Body of pancreas (tissue), 4 donors: Measurements from ENCODE around the gene DDA1. TPM values are rescaled to one million over a fixed set of nuclear protein-coding genes. Genes with fewer than 3 reads are reported as not detected.
A peak's percentile ranks its signal among the peaks of the same experiment; 100 is the strongest.

Experiments
- ATAC-seq: fragments of 150-250 bp; one replicate; pipeline ENCODE4 v1.9.1; 2016
- DNase-seq, 4 donors: peaks; one replicate each; pipeline ENCODE4 v3.0.0-alpha.2; 2019
- H3K27ac ChIP-seq, 4 donors: fragments of 200-600 bp; sonication (generic); 1 replicate in 3 of 4; 2 replicates in 1 of 4; pipeline versions ENCODE4 v1.5.1 to v1.6.1; 2016 to 2019; ENCODE audit warnings: mild to moderate bottlenecking in 1 of 4, mixed read lengths in 1 of 4, moderate library complexity in 1 of 4
- H3K27me3 ChIP-seq, 2 donors: fragments of 200-600 bp; sonication (generic); one replicate each; pipeline ENCODE4 v1.6.0; 2016; ENCODE audit warnings: mild to moderate bottlenecking in 1 of 2
- H3K36me3 ChIP-seq, 2 donors: fragments of 200-600 bp; sonication (generic); replicated peaks in 1 of 2; 2 replicates each; pipeline ENCODE4 v1.5.1; 2016; ENCODE audit warnings: low read depth in 2 of 2; ENCODE audit not compliant: insufficient read depth in 1 of 2
- H3K4me1 ChIP-seq: fragments of 200-600 bp; sonication (generic); one replicate; pipeline ENCODE4 v1.6.0; 2016
- H3K4me3 ChIP-seq, 2 donors: fragments of 200-600 bp; sonication (generic); 1 replicate in 1 of 2; 2 replicates in 1 of 2; pipeline ENCODE4 v1.5.1; 2016 to 2019
- H3K9me3 ChIP-seq, 3 donors: fragments of 200-600 bp; sonication (generic); 1 replicate in 2 of 3; 2 replicates in 1 of 3; pipeline ENCODE4 v1.5.1; 2016
- POLR2A ChIP-seq, 3 donors: fragments of 450-650 bp; IDR thresholded peaks; one replicate each; pipeline ENCODE4 v1.6.1; 2016; ENCODE audit warnings: antibody characterized with exemption in 3 of 3, mild to moderate bottlenecking in 2 of 3
- WGBS, 2 donors: methylation state at CpG; one replicate each; pipeline ENCODE4 v1.1.5; 2017; 5-methylcytosine and 5-hydroxymethylcytosine counted together
- intact Hi-C: fragments of 100-400 bp; cut with DNase I; formaldehyde crosslinking; loops from one replicate; pipeline ENCODE4 v1.15.1; 2023
- total RNA-seq, 2 donors: library from RNA; depleted of rRNA; stranded (reverse); fragments of >200 nt; gene quantifications; one replicate each; pipeline ENCODE4 v1.1.0, GENCODE V29; 2016
- TF ChIP-seq, protein P1 (sequence below), 7 experiments: fragments of 450-650 bp in 4 of 7; fragments of 200-600 bp in 3 of 7; sonication (generic) in 3 of 7; IDR thresholded peaks; one replicate each; pipeline ENCODE4 v1.5.1; 2016 to 2019; ENCODE audit warnings: antibody characterized with exemption in 7 of 7

DDA1 gene
- total RNA-seq, 2 donors from 2014 or later = 3.3 to 6.2 TPM

DNA sequence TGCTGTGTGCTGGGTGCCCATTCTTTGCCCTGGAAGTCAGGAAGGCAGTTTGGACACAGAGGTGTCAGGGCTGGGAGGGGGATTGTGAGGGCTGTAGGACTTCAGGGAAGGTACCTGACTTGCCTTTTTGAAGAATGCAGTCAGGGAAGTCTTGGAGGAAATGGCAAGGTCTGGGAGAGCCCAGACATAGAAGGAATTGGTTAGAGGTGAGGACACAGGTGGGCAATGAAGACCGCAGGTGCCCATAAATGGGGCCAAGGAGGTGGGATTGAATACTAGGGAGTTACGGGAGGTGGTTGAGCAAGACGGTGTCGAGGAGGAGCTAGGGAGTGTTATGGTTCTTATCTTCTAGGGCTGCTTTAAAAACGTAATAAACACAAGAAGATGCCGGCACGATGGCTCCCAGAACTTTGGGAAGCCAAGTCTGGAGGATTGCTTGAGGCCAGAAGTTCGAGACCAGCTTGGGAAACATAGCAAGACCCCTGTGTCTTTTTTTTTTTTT is 1.4 kb upstream of the DDA1 start:
- Histone ChIP-seq H3K9me3 (no peaks in the 10 kb centered on the region), H3K27ac (no peak overlapping the region), H3K36me3 (no peaks in the 10 kb centered on the region), H3K4me1 (peaks cover 69% of the 10 kb centered on the region), H3K4me3 (no peak overlapping the region), H3K27me3 (no peaks in the 10 kb centered on the region)
- no peak for DNase-seq
- intact Hi-C loops = no loop called here
- no peak for ATAC-seq
- 83 to 86% methylated on average over 8 of the region's 8 CpGs for WGBS, 2 donors
- no peak for TF ChIP-seq POLR2A (IDR thresholded peaks at IDR 0.05)
- TF ChIP-seq, protein P1, sequence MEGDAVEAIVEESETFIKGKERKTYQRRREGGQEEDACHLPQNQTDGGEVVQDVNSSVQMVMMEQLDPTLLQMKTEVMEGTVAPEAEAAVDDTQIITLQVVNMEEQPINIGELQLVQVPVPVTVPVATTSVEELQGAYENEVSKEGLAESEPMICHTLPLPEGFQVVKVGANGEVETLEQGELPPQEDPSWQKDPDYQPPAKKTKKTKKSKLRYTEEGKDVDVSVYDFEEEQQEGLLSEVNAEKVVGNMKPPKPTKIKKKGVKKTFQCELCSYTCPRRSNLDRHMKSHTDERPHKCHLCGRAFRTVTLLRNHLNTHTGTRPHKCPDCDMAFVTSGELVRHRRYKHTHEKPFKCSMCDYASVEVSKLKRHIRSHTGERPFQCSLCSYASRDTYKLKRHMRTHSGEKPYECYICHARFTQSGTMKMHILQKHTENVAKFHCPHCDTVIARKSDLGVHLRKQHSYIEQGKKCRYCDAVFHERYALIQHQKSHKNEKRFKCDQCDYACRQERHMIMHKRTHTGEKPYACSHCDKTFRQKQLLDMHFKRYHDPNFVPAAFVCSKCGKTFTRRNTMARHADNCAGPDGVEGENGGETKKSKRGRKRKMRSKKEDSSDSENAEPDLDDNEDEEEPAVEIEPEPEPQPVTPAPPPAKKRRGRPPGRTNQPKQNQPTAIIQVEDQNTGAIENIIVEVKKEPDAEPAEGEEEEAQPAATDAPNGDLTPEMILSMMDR (IDR thresholded peaks at IDR 0.05) = no peak

GRCh38 chr19:17309965-17310461 is 650 bp downstream of the DDA1 start:
- peaks cover 52% of the 10 kb centered on the region for H3K4me1 ChIP-seq
- H3K36me3 ChIP-seq = peaks cover 0 to 4% of the 10 kb centered on the region in 2 donors
- WGBS, 2 donors = 6 to 7% methylated on average over 5 to 23 of the region's 23 CpGs
- ATAC-seq (no peak), DNase-seq (no peak)
- intact Hi-C loops = no loop called here
- peak overlapping the region; percentile 57 to 90 for H3K4me3 ChIP-seq
- TF ChIP-seq, protein P1 (IDR thresholded peaks at IDR 0.05) = no peak
- TF ChIP-seq POLR2A (IDR thresholded peaks at IDR 0.05) = no peak
- H3K27me3 ChIP-seq = no peaks in the 10 kb centered on the region
- H3K9me3 ChIP-seq = no peaks in the 10 kb centered on the region
- H3K27ac ChIP-seq = peak overlapping the region in 3 of 4 donors; percentile 39 to 76 (median 68)

DNA sequence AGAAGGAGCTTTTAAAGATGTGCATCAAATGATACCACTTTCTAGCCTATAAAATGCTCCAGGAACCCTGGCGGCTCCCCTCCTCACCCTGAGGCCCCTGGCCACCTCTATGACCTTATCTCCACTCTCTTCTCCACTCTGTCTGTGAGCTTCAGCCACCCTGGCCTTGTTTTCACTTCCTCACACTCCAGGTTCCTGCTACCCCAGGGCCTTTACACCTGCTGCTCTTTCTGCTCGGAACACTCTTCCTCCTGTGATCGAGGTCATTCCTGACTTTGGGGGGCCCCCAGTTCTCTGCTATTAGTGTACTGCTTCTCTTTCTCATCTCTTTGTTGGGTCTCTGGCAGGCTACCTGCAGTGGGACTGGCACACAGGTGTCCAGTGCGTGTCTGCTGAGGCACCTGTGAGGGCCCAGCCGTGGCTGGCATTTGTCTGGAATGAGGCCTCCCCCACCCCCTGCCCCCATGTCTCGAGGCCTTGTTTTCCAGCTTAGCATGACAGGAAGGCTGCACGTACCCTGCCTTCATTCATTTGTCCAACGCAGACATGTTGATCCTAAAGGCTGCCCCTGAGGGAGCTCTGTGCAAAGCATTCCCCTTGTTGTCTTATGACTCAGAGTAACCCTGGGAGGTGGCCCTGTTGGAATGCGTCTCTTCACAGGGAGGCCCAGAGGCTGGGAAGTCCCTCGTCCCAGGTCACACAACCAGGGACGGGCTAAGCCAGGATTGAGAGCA is 2.3 kb downstream of the DDA1 start:
- Histone ChIP-seq H3K27ac (peak overlapping the region in 2 of 4 donors; percentile 61 to 70), H3K4me3 (no peak overlapping the region), H3K4me1 (peaks cover 41% of the 10 kb centered on the region), H3K9me3 (no peaks in the 10 kb centered on the region), H3K27me3 (no peaks in the 10 kb centered on the region), H3K36me3 (peaks cover 0 to 4% of the 10 kb centered on the region in 2 donors)
- intact Hi-C loops = no loop called here
- ATAC-seq = peak; percentile 18
- no peak for TF ChIP-seq POLR2A (IDR thresholded peaks at IDR 0.05)
- peak in 2 of 4 donors; percentile 16 to 45 for DNase-seq
- WGBS, 2 donors = 63 to 70% methylated on average over 10 to 11 of the region's 11 CpGs

- intact Hi-C loops = no loop called here
- ATAC-seq (no peak), DNase-seq (no peak)
- Histone ChIP-seq H3K4me1 (peaks cover 34% of the 10 kb centered on the region), H3K27ac (peak overlapping the region in 2 of 4 donors; percentile 61 to 70), H3K4me3 (no peak overlapping the region), H3K27me3 (no peaks in the 10 kb centered on the region), H3K9me3 (no peaks in the 10 kb centered on the region), H3K36me3 (peaks cover 0 to 4% of the 10 kb centered on the region in 2 donors)
- 79 to 82% methylated on average over 10 to 20 of the region's 20 CpGs for WGBS, 2 donors
- TF ChIP-seq POLR2A (IDR thresholded peaks at IDR 0.05) = peak in 2 of 3 donors; percentile 26 to 38
- TF ChIP-seq, protein P1 (IDR thresholded peaks at IDR 0.05) = no peak
Observed at GRCh38 chr19:17312189-17313113, 3.1 kb downstream of the DDA1 start.
